NB4 (cell line): ENCODE results near the gene NSUN6.

Source experiments
- DNase-seq: peaks from one replicate; pipeline ENCODE4 v3.0.0; 2010; ENCODE audit warnings: low read depth
- H3K4me3 ChIP-seq: one replicate; pipeline ENCODE4 v1.5.1; 2011; ENCODE audit warnings: mild to moderate bottlenecking, low read depth, low read length, moderate library complexity
- CTCF ChIP-seq: IDR thresholded peaks from one replicate; pipeline ENCODE4 v1.5.1; 2012; ENCODE audit warnings: low read depth, low read length
- MAX ChIP-seq: IDR thresholded peaks from 2 replicates; pipeline ENCODE4 v1.6.1; 2011; ENCODE audit warnings: low read depth, low read length
- MYC ChIP-seq: IDR thresholded peaks from 2 replicates; pipeline ENCODE4 v1.6.1; 2011; ENCODE audit warnings: low read depth, low read length
- POLR2A ChIP-seq: IDR thresholded peaks from 2 replicates; pipeline ENCODE4 v1.6.1; 2011; ENCODE audit warnings: mild to moderate bottlenecking; ENCODE audit not compliant: insufficient read length; ENCODE audit errors: extremely low read depth

NSUN6 gene

GRCh38 chr10:18665815-18666558 is 14.6 kb upstream of the NSUN6 start:
- TF ChIP-seq MYC: no peak
- no peak for TF ChIP-seq CTCF
- no peak for TF ChIP-seq POLR2A
- TF ChIP-seq MAX: no peak
- H3K4me3 ChIP-seq: no peak overlapping the region
- no peak for DNase-seq

- DNase-seq: no peak
Measured at GRCh38 chr10:18664841-18665478, 13.6 kb upstream of the NSUN6 start.

GRCh38 chr10:18660816-18661431 is 9.5 kb upstream of the NSUN6 start:
- H3K4me3 ChIP-seq: peak overlapping the region; percentile 84
- TF ChIP-seq MYC (no peak), MAX (no peak), POLR2A (no peak), CTCF (no peak)
- no peak for DNase-seq

More at GRCh38 chr10:18664841-18665478, 13.6 kb upstream of the NSUN6 start:
- no peak overlapping the region for H3K4me3 ChIP-seq
- TF ChIP-seq MYC: no peak
- TF ChIP-seq CTCF: no peak
- TF ChIP-seq MAX: no peak
- TF ChIP-seq POLR2A: no peak

GRCh38 chr10:18659819-18660535 is 8.6 kb upstream of the NSUN6 start:
- peak overlapping the region; percentile 84 for H3K4me3 ChIP-seq
- TF ChIP-seq MAX (0 out of 2 replicates have a peak, but pooled peaks have one; percentile 4), POLR2A (no peak)
- DNase-seq: no peak

- peak; percentile 41; the same call in 1 of the 2 replicates for TF ChIP-seq MYC
- TF ChIP-seq POLR2A: peak; percentile 57
- peak; percentile 39; the same call in 1 of the 2 replicates for TF ChIP-seq MAX
- TF ChIP-seq CTCF: no peak
- DNase-seq: peak; percentile 93
- H3K4me3 ChIP-seq: peak within 1 kb of the TSS; percentile 92
Measured at GRCh38 chr10:18659125-18659818, 7.9 kb upstream of the NSUN6 start, which contains the start of gene ARL5B. Gene ARL5B, plus strand, starts transcription at chr10:18659431. Its CDS starts 207 bp downstream, at chr10:18659638.
